Measurements from ENCODE around the gene LRP1.

The LRP1 gene

GRCh38 chr12:57160040-57160439 lies 31.8 kb downstream of the LRP1 start:
- no peak for DNase-seq (ENCODE audit: low read depth in 1 of 2, low spot score in 1 of 2)
- TF ChIP-seq GABPA (IDR thresholded peaks at IDR 0.05; ENCODE audit: low read depth) (no peak), REST (IDR thresholded peaks at IDR 0.05; ENCODE audit: insufficient replicate concordance, low read depth) (no peak), SPI1 (IDR thresholded peaks at IDR 0.05; ENCODE audit: borderline replicate concordance, low read depth) (no peak), POLR2AphosphoS5 (IDR thresholded peaks at IDR 0.05; ENCODE audit: low read depth) (no peak)
- TF ChIP-seq, protein P1, sequence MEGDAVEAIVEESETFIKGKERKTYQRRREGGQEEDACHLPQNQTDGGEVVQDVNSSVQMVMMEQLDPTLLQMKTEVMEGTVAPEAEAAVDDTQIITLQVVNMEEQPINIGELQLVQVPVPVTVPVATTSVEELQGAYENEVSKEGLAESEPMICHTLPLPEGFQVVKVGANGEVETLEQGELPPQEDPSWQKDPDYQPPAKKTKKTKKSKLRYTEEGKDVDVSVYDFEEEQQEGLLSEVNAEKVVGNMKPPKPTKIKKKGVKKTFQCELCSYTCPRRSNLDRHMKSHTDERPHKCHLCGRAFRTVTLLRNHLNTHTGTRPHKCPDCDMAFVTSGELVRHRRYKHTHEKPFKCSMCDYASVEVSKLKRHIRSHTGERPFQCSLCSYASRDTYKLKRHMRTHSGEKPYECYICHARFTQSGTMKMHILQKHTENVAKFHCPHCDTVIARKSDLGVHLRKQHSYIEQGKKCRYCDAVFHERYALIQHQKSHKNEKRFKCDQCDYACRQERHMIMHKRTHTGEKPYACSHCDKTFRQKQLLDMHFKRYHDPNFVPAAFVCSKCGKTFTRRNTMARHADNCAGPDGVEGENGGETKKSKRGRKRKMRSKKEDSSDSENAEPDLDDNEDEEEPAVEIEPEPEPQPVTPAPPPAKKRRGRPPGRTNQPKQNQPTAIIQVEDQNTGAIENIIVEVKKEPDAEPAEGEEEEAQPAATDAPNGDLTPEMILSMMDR (IDR thresholded peaks at IDR 0.05; ENCODE audit: insufficient read depth, low read length) = no peak
- Histone ChIP-seq H3K4me3 (replicated peaks; ENCODE audit: insufficient read depth, low read length) (no peak overlapping the region), H3K27me3 (ENCODE audit: insufficient read depth, poor library complexity, severe bottlenecking) (no peaks in the 10 kb centered on the region), H3K27ac (replicated peaks) (no peak overlapping the region)

GRCh38 chr12:57160741-57161140 lies 32.5 kb downstream of the LRP1 start:
- TF ChIP-seq POLR2AphosphoS5 (IDR thresholded peaks at IDR 0.05; ENCODE audit: low read depth) (no peak), REST (IDR thresholded peaks at IDR 0.05; ENCODE audit: insufficient replicate concordance, low read depth) (no peak), GABPA (IDR thresholded peaks at IDR 0.05; ENCODE audit: low read depth) (no peak), SPI1 (IDR thresholded peaks at IDR 0.05; ENCODE audit: borderline replicate concordance, low read depth) (no peak)
- TF ChIP-seq, protein P1 (IDR thresholded peaks at IDR 0.05; ENCODE audit: insufficient read depth, low read length) = no peak
- DNase-seq (ENCODE audit: low read depth in 1 of 2, low spot score in 1 of 2) = no peak
- Histone ChIP-seq H3K4me3 (replicated peaks; ENCODE audit: insufficient read depth, low read length) (no peak overlapping the region), H3K27me3 (ENCODE audit: insufficient read depth, poor library complexity, severe bottlenecking) (no peaks in the 10 kb centered on the region), H3K27ac (replicated peaks) (no peak overlapping the region)

- no peak overlapping the region for H3K4me3 ChIP-seq (replicated peaks; ENCODE audit: insufficient read depth, low read length)
- TF ChIP-seq REST (IDR thresholded peaks at IDR 0.05; ENCODE audit: insufficient replicate concordance, low read depth) (no peak), GABPA (IDR thresholded peaks at IDR 0.05; ENCODE audit: low read depth) (no peak), POLR2AphosphoS5 (IDR thresholded peaks at IDR 0.05; ENCODE audit: low read depth) (no peak), SPI1 (IDR thresholded peaks at IDR 0.05; ENCODE audit: borderline replicate concordance, low read depth) (no peak)
- TF ChIP-seq, protein P1 (IDR thresholded peaks at IDR 0.05; ENCODE audit: insufficient read depth, low read length) = no peak
- H3K27me3 ChIP-seq (ENCODE audit: insufficient read depth, poor library complexity, severe bottlenecking) = no peaks in the 10 kb centered on the region
- DNase-seq (ENCODE audit: low read depth in 1 of 2, low spot score in 1 of 2) = no peak
- no peak overlapping the region for H3K27ac ChIP-seq (replicated peaks)
Measured at GRCh38 chr12:57161491-57161890, 33.2 kb downstream of the LRP1 start.
